Hippocampal formation (tissue), 2 donors: ENCODE data around the gene ELP1.
"Not testable (repeated sequence)": the region's sequence is repeated elsewhere in the genome, so short reads cannot be mapped to it uniquely, and the experiment has no call there.

ENCODE experiments used
- DNase-seq, 2 donors: peaks; one replicate each; lab custom pipeline; 2025; lab: John Stamatoyannopoulos, UW

Gene ELP1

GRCh38 chr9:108924466-108924865 is 9.5 kb downstream of the ELP1 start:
- no peak for DNase-seq

DNA sequence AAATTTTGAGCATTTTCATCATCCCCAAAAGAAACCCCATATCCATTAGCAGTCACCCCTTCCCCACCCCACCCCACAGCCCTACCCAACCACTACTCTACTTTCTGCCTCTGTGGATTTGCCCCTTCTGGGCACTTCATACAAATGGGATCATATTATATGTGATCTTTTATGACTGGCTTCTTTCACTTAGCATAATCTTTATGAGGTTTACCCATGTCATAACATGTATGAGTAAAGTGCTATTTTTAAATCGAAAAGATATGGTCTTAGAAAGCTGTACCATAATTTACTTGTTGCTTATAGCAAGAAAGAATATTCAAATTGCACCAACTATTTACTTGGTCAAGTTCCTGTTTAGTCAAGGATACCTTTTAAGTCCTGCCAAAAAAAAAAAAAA is 12.7 kb downstream of the ELP1 start:
- DNase-seq: no peak

DNA sequence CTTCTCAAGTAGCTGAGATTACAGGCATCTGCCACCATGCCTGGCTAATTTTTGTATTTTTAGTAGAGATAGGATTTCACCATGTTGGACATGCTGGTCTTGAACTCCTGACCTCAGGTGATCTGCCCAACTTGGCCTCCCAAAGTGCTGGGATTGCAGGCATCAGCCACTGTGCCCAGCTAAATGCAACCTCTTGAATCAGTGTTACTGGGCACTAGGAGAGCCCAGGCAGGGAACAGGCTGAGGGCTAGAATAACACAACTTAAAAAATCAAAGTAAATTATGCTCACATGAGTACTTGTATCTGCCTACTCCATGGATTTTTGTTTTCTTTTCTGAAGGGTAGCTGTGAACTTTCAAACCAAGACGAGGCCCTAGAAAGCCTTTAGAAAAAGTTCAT is 13.5 kb downstream of the ELP1 start:
- DNase-seq: not testable (repeated sequence)

GRCh38 chr9:108919517-108919916 is 14.4 kb downstream of the ELP1 start:
- DNase-seq: no peak

- no peak for DNase-seq
These were observed 20.5 kb downstream of the ELP1 start for GRCh38 chr9:108913391-108913790.

- DNase-seq: no peak
These were observed 22.1 kb downstream of the ELP1 start for GRCh38 chr9:108911820-108912219.

GRCh38 chr9:108910914-108911313 is 23.0 kb downstream of the ELP1 start:
- DNase-seq: no peak

GRCh38 chr9:108910402-108910801 is 23.5 kb downstream of the ELP1 start:
- DNase-seq: no peak

- DNase-seq: no peak
These were observed 28.4 kb downstream of the ELP1 start for GRCh38 chr9:108905494-108905893.

- DNase-seq: no peak
These were observed 29.8 kb downstream of the ELP1 start for GRCh38 chr9:108904161-108904560.

- DNase-seq: no peak
These were observed 30.4 kb downstream of the ELP1 start for GRCh38 chr9:108903420-108904103.

DNA sequence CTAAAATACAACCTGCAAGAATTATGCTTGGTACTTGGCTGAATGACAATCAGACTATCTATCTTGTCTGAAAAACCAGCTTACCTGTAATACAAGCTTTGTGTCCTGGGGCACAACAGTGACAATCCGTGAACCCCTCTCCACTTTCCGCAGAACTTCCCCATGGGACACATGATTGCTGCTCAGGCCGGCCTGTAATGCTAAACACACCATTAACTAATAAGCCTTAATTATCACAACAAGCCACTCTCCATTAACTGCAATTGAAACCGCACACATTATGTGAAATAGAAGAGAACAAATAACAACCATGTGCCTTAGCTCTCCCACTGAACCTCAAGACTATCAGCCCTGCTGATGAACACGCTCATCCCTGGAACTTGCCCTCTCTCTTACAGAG is 33.7 kb downstream of the ELP1 start:
- no peak for DNase-seq

DNA sequence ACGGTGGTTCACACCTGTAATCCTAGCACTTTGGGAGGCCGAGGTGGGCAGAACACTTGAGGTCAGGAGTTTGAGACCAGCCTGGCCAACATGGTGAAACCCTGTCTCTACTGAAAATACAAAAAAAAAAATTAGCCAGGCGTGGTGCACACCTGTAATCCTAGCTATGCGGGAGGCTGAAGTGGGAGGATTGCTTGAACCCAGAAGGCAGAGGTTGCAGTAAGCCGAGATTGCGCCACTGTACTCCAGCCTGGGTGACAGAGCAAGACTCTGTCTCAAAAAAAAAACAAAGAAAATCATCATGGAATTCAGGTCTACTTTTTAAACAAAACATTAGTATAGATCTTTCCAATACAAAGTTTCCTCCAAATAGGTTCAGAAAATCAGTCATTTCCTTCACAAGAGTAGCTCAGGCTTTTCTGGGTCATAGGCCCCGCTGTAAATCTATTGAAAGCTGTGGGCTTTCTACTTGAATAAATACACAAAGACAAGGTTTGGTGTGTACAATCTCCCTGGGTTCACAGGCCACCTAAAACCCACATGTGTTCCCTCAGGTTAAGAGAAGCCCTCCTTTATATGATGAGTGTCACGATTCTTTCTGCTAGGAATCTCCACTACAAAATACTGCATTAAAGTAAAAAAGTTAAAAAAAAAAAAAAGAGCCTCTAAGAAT is 34.8 kb downstream of the ELP1 start:
- DNase-seq: not testable (repeated sequence)

DNA sequence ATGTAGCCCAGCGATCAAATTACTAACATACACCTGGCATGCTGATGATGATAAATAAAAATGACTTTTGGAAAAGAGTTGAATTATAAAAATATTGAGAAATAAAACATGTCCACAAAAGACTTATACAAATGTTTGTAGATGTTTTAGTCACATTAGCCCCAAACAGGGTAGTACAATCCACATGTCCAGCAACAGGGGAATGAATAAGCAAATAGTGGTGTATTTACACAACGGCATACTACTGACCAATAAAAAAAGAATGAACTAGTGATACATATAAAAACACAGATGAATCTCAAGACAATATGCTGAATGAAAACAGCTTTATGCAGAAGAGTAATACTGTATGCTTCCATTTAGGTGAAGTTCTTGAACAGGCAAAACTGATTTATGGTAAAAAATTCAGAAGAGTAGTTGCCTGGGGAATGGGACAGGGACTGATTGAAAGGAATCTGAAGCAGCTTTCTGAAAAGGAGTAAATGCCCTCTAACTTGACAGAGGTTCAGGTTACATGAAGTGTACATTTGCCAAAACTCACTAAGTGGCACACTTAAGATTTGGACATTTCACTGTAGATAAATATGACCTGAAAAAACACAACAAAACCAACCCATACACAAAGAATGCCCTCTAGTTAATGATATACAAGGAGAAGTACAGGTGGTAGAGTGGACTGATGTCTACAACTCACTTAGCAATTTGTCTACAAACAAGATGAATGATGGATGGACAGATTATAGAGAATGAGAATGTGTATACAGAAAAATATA is 36.4 kb downstream of the ELP1 start:
- no peak for DNase-seq

DNA sequence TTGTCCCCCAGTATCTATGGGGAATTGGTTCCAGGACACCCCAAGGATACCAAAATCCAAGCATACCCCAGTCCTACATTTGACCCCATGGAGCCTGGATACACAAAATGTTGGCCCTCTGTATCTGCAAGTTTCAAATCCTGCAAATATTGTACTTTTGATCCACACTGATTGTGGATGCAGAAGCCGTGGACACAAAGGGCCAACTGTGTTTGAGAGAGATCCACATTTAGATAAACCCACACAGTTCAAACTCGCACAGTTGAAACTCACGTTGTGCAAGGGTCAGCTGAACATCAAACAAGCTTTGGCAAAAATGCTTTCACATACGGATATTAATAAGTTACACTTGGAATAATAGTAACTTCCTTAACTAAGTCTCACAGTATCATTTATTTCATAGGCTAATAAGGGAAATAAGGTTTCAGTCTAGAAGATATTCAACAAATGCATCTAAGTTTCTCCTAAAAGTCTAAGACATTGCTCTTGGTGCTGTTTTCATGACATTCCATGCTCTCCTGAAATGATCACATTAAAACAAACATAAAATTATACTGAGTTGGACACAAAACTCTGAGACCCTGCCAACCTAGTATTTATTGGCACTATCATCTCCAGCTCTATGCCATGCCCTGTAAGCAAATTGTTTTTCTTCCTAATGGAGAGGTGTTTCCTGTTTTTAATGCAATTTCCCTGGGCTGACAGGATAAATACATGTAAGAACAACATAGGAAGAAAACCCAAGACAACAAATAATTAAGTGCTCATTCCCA is 39.5 kb downstream of the ELP1 start:
- DNase-seq: no peak

DNA sequence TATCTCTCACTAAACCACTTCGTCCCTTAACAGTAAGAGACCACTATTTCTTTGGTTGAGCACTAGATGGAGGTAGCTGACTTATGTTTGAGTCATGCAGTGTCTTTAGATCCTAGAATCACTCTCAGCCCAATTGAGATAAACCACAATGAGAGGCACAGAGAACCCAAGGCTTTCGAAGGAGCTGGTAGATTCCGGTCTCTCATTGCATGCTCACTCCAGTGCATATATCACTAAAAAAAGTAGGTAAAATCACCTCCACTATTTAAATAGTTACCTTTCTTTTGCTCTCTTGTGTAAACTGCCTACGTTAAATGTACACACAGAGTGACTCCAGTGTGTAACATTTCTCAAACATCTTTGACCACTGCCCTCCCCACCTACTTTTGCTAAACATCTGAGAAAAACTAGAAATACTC is 44.3 kb downstream of the ELP1 start:
- no peak for DNase-seq

DNA sequence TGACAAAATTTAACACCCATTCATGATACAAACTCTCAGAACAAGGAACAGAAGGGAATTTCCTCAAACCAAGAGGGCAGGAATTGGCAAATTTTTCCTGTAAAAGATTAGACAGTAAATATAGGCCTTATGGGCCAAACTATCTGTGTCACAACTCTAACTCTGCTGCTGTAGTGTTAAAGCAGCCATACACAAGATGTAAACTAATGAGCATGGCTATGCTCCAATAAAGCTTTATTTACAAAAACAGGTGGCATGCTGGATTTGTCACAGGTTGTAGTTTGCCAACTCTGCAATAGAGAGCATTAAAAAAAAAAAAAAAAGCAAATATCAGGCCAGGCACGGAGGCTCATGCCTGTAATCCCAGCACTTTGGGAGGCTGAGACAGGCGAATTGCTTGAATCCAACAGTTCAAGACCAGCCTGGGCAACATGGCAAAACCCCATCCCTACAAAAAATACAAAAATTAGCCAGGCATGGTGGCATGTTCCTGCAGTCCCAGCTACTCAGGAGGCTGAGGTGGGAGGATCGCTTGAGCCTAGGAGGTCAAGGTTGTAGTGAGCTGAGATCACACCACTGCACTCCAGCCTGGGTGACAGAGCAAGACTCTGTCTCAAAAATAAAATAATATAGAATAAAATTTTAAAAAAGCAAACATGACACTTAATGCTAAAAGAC is 47.2 kb downstream of the ELP1 start:
- DNase-seq: not testable (repeated sequence)

- DNase-seq: no peak
These were observed 48.1 kb downstream of the ELP1 start for GRCh38 chr9:108885643-108886348.

DNA sequence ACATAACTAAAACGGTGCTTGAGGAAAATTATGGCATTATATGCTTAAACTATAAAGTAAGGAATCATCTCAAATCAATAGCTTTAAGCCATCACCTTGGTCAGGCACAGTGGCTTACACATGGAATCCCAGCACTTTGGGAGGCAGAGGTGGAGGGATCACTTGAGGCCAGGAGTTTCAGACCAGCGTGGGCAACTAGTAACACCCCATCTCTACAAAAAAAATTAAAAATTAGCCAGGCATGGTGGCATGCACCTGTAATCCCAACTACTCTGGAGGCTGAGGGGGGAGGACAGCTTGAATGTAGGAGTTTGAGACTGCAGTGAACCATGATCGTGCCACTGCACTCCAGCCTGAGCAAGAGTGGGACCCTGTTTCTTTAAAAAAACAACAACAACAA is 49.2 kb downstream of the ELP1 start:
- DNase-seq: no peak

DNA sequence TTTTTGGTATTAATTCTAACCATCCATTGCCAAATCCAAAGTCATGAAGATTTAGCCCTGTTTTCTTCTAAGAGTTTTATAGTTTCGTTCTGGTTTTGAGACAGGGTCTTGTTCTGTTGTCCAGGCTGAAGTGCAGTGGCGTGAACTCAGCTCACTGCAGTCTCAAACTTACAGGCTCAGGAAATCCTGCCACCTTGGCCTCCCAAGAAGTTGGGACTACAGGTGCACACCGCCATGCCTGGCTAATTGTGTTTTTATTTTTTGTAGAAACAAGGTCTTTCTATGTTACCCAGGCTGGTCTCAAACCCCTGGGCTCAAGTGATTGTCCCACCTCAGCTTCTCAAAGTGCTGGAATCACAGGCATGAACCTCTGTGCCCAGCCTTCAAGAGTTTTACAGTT is 50.8 kb downstream of the ELP1 start:
- DNase-seq: no peak
